Progenitor cell of endocrine pancreas (in vitro differentiated cells): ENCODE measurements around the gene ZSCAN32. TPM values are rescaled to one million over a fixed set of nuclear protein-coding genes. Genes with fewer than 3 reads are reported as not detected.

Source experiments
- DNase-seq: peaks from one replicate; pipeline ENCODE4 v3.0.0; 2021; ENCODE audit warnings: low spot score; ENCODE audit not compliant: unreplicated experiment
- H3K27ac Mint-ChIP-seq: 2 replicates; pipeline ENCODE4 v1.8.0; 2021; ENCODE audit warnings: mild to moderate bottlenecking, moderate library complexity, mixed read lengths
- H3K27me3 Mint-ChIP-seq: 2 replicates; pipeline ENCODE4 v1.8.0; 2021; ENCODE audit warnings: mixed read lengths
- H3K36me3 Mint-ChIP-seq: 2 replicates; pipeline ENCODE4 v1.8.0; 2022; ENCODE audit warnings: mixed read lengths; ENCODE audit not compliant: insufficient read depth
- H3K4me1 Mint-ChIP-seq: 2 replicates; pipeline ENCODE4 v1.8.0; 2021; ENCODE audit warnings: low read depth, mixed read lengths
- H3K4me3 Mint-ChIP-seq: 2 replicates; pipeline ENCODE4 v1.8.0; 2021; ENCODE audit warnings: low read depth, mild to moderate bottlenecking, moderate library complexity, mixed read lengths
- H3K9me3 Mint-ChIP-seq: 2 replicates; pipeline ENCODE4 v1.8.0; 2021; ENCODE audit warnings: low read depth, mixed read lengths
- long read RNA-seq: library from polyadenylated mRNA; unstranded; transcript quantifications from one replicate; pipeline ENCODE4 v2.0.0, GENCODE V29; 2020
- total RNA-seq: library from RNA; stranded (reverse); gene quantifications from 2 replicates; pipeline ENCODE4 v1.2.1, GENCODE V29; 2021
- TF ChIP-seq, protein P1 (sequence below): fragments of 200-600 bp; sonication (generic); IDR thresholded peaks from one replicate; pipeline ENCODE4 v1.5.0; 2021; ENCODE audit warnings: antibody characterized with exemption, mild to moderate bottlenecking; ENCODE audit not compliant: unreplicated experiment

Gene ZSCAN32
- 19.1 and 21.3 TPM in 2 replicates for total RNA-seq
- long read RNA-seq, transcript ZSCAN32-215 (4 exons, 2,788 nt): minor isoform, 11 of 106 reads
- long read RNA-seq, transcript ZSCAN32-202 (7 exons, 3,173 nt): major isoform, 29 of 106 reads
- long read RNA-seq, partial matches to known transcripts: 24 of 106 reads
- long read RNA-seq, other reads (novel, unspliced or antisense): 37 of 106 reads

DNA sequence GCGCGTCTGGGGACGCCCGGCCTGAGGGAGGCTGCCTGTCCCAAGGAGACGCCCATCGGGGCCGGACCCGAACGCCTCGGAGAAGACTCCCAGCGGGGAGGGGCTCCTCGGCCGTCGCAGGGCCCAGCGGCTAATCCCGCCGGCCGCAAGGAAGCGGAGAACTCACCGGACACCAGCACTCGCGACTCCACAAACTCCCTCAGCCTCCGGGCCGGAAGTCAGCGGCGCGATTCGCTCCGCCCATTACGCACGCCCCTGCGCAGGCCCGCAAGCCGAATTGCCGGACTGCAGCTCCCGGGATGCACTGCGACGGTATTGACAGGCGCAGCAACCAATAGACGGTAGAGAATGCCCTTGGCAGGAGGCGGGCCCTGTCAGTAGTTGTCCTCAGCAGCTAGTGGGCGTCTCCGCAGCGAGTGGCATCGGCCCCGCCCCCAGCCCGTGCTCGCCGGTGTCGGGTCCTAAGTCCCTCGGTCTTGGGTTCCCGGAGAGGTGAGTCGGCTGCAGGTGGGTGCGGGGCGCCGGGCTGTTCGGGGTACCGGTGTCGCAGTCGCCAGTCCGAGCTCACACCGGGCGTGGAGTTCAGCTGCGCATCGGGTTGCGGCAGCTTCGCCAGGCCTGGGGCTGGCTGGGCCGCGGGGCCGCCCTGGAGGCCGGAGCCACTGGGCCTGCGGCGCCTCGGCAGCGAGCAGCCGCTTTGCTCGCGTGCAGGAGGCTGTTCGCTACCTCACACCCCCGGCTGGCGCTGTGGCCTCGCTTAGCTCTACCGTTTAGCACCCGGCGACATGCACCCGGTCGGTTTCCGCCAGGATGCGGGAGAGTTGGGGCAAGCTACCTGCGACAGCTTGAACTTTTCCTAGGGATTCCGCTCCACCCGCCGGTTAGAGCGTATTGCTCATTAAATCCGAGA, at the start of gene ZSCAN32, which contains the start of gene ZNF174:
Gene ZSCAN32 (minus strand): TSS at position 226 of the 910 bp plus-strand sequence. CDS start 3,447 bp downstream, outside the sequence.
Gene ZNF174 (plus strand): TSS at position 437 of the 910 bp plus-strand sequence. CDS start 790 bp downstream, outside the sequence.
- peaks cover 61% of the 10 kb centered on the region for H3K36me3 Mint-ChIP-seq
- peak; percentile 98 for DNase-seq
- H3K27me3 Mint-ChIP-seq: no peaks in the 10 kb centered on the region
- H3K27ac Mint-ChIP-seq: peak within 1 kb of the TSS; percentile 96
- peaks cover 12% of the 10 kb centered on the region for H3K4me1 Mint-ChIP-seq
- H3K9me3 Mint-ChIP-seq: peaks cover 36% of the 10 kb centered on the region
- TF ChIP-seq, protein P1, sequence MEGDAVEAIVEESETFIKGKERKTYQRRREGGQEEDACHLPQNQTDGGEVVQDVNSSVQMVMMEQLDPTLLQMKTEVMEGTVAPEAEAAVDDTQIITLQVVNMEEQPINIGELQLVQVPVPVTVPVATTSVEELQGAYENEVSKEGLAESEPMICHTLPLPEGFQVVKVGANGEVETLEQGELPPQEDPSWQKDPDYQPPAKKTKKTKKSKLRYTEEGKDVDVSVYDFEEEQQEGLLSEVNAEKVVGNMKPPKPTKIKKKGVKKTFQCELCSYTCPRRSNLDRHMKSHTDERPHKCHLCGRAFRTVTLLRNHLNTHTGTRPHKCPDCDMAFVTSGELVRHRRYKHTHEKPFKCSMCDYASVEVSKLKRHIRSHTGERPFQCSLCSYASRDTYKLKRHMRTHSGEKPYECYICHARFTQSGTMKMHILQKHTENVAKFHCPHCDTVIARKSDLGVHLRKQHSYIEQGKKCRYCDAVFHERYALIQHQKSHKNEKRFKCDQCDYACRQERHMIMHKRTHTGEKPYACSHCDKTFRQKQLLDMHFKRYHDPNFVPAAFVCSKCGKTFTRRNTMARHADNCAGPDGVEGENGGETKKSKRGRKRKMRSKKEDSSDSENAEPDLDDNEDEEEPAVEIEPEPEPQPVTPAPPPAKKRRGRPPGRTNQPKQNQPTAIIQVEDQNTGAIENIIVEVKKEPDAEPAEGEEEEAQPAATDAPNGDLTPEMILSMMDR: no peak
- H3K4me3 Mint-ChIP-seq: peak within 1 kb of the TSS; percentile 85

GRCh38 chr16:3444032-3444388, 43.2 kb upstream of the ZSCAN32 start:
- Mint-ChIP-seq H3K4me1 (peaks cover 5% of the 10 kb centered on the region), H3K27me3 (no peaks in the 10 kb centered on the region), H3K9me3 (peaks cover 11% of the 10 kb centered on the region), H3K4me3 (peak overlapping the region; percentile 95), H3K27ac (peak overlapping the region; percentile 97), H3K36me3 (peaks cover 23% of the 10 kb centered on the region)
- DNase-seq: no peak
- TF ChIP-seq, protein P1: no peak

DNA sequence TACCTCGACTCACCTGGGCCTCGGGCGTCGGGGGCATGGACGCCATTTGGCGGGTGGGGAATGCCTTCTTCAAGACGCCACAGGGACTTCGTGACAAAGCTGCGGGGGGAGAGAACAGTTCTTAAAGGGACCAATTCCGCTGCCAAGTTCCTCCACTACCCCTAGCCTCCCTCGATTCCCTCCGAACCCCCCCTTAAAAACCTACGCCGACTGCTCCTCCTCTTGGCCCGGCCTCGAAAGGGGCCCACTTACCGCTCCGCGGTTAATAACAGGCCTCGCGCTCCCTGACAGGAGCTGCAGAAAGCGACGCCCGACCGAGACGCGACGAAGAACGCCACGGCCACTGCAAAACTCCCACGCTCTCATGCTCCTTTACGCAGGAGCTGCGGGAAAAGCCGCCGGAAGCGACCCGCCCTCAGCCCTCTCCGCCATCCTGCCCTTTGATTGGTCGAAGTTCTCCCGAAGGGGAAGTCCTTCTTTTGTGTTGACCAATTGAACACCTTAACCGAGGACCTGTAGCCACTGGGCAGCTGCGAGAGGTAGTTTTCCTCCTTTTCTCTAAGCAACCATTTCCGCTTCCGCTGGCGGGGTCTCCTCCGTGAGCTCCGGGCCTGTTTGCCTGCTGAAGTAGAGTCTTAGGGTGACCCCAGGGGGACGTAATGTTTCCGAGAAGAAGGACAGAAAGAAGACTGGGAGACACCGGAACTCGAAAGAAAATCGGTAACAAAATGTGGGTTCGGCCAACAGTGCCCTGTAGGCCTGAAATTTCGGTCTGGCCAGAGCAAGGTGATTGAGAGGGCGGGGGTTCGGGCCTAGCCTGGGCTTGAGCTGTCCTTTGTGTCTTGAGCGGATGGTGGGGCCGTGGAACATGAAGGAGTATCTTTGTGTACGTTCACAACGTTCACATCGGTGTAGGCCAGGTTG, 42.6 kb upstream of the ZSCAN32 start, which contains the start of the genes NAA60 and ZNF597:
Gene NAA60 (plus strand): TSS at position 573 of the 924 bp plus-strand sequence. CDS start 32,548 bp downstream, outside the sequence.
Gene ZNF597 (minus strand): TSS at position 397 of the 924 bp plus-strand sequence. CDS start 351 bp downstream, at position 46.
- peak within 1 kb of the TSS; percentile 97 for H3K27ac Mint-ChIP-seq

GRCh38 chr16:3439637-3440036, 38.8 kb upstream of the ZSCAN32 start:
- H3K4me3 Mint-ChIP-seq: no peak overlapping the region
- H3K36me3 Mint-ChIP-seq: peaks cover 17% of the 10 kb centered on the region
- H3K9me3 Mint-ChIP-seq: peaks cover 11% of the 10 kb centered on the region
- DNase-seq: no peak
- H3K27me3 Mint-ChIP-seq: no peaks in the 10 kb centered on the region
- H3K4me1 Mint-ChIP-seq: peaks cover 5% of the 10 kb centered on the region
- TF ChIP-seq, protein P1: no peak
- H3K27ac Mint-ChIP-seq: no peak overlapping the region

More for the DNA sequence above, 42.6 kb upstream of the ZSCAN32 start, which contains the start of the genes NAA60 and ZNF597:
- no peaks in the 10 kb centered on the region for H3K27me3 Mint-ChIP-seq
- peaks cover 21% of the 10 kb centered on the region for H3K36me3 Mint-ChIP-seq
- H3K9me3 Mint-ChIP-seq: peaks cover 11% of the 10 kb centered on the region
- peak within 1 kb of the TSS; percentile 95 for H3K4me3 Mint-ChIP-seq
- H3K4me1 Mint-ChIP-seq: peaks cover 5% of the 10 kb centered on the region
- TF ChIP-seq, protein P1: no peak
- peak; percentile 57 for DNase-seq
